Breast epithelium (tissue), 4 donors: Measurements from ENCODE around the gene CEP68. TPM values are rescaled to one million over a fixed set of nuclear protein-coding genes. Genes with fewer than 3 reads are reported as not detected.

Source experiments
- DNase-seq, 2 donors: peaks; one replicate each; pipeline ENCODE4 v3.0.0-alpha.2; 2019; ENCODE audit warnings: low spot score in 2 of 2
- H3K27ac ChIP-seq, 2 donors: fragments of 200-600 bp; sonication (generic) in 1 of 2; one replicate each; pipeline ENCODE4 v1.5.1; 2016 to 2019; ENCODE audit warnings: mild to moderate bottlenecking in 1 of 2
- H3K27me3 ChIP-seq, 2 donors: fragments of 200-600 bp; sonication (generic) in 1 of 2; one replicate each; pipeline versions ENCODE4 v1.5.1 to v1.6.0; 2017 to 2019; ENCODE audit warnings: control low read depth in 1 of 2, mild to moderate bottlenecking in 1 of 2
- H3K36me3 ChIP-seq: fragments of 200-600 bp; one replicate; pipeline ENCODE4 v1.5.1; 2019
- H3K4me1 ChIP-seq, 2 donors: fragments of 200-600 bp; sonication (generic); one replicate each; pipeline ENCODE4 v1.5.1; 2016 to 2019; ENCODE audit warnings: control low read depth in 1 of 2
- H3K4me3 ChIP-seq, 3 donors: fragments of 200-600 bp; sonication (generic); 1 replicate in 2 of 3; 2 replicates in 1 of 3; pipeline ENCODE4 v1.5.1; 2016 to 2019; ENCODE audit warnings: mild to moderate bottlenecking in 3 of 3, moderate library complexity in 2 of 3
- H3K9me3 ChIP-seq, 2 donors: fragments of 200-600 bp; sonication (generic) in 1 of 2; one replicate each; pipeline ENCODE4 v1.5.1; 2016 to 2019; ENCODE audit warnings: control low read depth in 1 of 2
- POLR2A ChIP-seq: fragments of 450-650 bp; IDR thresholded peaks from one replicate; pipeline ENCODE4 v1.6.1; 2016; ENCODE audit warnings: antibody characterized with exemption, mild to moderate bottlenecking, moderate library complexity
- POLR2AphosphoS5 ChIP-seq, 3 donors: sonication (generic); formaldehyde crosslinking; IDR thresholded peaks; one replicate each; pipeline ENCODE4 v1.6.1; 2017; ENCODE audit warnings: antibody characterized with exemption in 3 of 3
- intact Hi-C: fragments of 100-400 bp; cut with DNase I; formaldehyde crosslinking; loops from one replicate; pipeline ENCODE4 v1.15.1; 2023; ENCODE audit warnings: low total_unique reads
- total RNA-seq, 3 donors: library from RNA; depleted of rRNA; stranded (reverse); fragments of >200 nt; gene quantifications; one replicate each; pipeline ENCODE4 v1.1.0, GENCODE V29; 2016
- TF ChIP-seq, protein P1 (sequence below), 3 donors: fragments of 450-650 bp; IDR thresholded peaks; one replicate each; pipeline ENCODE4 v1.5.1; 2016 to 2017; ENCODE audit warnings: antibody characterized with exemption in 3 of 3, mild to moderate bottlenecking in 3 of 3, moderate library complexity in 3 of 3

The CEP68 gene
- total RNA-seq, 3 donors from 2014 or later, result 23.3 to 32.2 (median 25.0) TPM

DNA sequence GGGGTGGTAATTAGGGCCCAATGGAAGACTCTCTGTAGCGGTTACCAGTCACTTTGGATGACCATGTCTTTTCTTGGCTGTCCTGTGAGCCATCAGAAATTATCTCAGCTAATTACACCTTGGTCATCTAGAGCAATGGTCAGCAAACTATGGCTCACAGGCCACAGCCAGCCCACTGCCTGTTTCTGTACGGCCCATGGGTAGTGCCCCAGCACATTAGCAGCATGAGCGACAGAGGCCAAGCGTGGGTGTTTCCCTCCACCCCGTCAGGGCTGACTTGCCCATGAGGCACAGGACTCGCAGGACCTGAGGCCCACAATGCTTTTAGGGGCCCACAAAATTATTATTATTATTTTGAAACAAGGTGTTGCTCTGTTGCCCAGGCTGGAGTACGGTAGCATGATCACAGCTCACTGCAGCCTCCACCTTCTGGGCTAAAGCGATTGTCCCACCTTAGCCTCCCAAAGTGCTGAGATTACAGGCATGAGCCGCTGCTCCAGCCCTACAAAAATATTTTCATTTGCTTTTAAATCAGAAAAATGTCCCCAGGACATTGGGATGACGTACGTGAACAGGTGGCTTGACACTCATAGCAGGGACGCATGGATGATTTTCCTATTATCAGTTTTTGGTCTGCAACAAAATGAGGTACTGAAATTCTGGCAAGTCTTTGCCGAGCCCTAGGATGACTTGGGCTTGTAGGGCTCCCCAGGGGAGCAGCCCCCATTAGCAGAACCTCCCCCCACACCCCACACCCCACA lies 29.3 kb upstream of the CEP68 start:
- TF ChIP-seq POLR2AphosphoS5 (IDR thresholded peaks at IDR 0.05) (no peak), POLR2A (no peak)
- TF ChIP-seq, protein P1, sequence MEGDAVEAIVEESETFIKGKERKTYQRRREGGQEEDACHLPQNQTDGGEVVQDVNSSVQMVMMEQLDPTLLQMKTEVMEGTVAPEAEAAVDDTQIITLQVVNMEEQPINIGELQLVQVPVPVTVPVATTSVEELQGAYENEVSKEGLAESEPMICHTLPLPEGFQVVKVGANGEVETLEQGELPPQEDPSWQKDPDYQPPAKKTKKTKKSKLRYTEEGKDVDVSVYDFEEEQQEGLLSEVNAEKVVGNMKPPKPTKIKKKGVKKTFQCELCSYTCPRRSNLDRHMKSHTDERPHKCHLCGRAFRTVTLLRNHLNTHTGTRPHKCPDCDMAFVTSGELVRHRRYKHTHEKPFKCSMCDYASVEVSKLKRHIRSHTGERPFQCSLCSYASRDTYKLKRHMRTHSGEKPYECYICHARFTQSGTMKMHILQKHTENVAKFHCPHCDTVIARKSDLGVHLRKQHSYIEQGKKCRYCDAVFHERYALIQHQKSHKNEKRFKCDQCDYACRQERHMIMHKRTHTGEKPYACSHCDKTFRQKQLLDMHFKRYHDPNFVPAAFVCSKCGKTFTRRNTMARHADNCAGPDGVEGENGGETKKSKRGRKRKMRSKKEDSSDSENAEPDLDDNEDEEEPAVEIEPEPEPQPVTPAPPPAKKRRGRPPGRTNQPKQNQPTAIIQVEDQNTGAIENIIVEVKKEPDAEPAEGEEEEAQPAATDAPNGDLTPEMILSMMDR (IDR thresholded peaks at IDR 0.05), result no peak
- Histone ChIP-seq H3K27me3 (no peaks in the 10 kb centered on the region), H3K4me3 (no peak overlapping the region), H3K9me3 (no peaks in the 10 kb centered on the region), H3K36me3 (no peaks in the 10 kb centered on the region), H3K4me1 (peaks cover 0 to 7% of the 10 kb centered on the region in 2 donors), H3K27ac (no peak overlapping the region)
- no peak for DNase-seq
- intact Hi-C loops, result no loop called here

DNA sequence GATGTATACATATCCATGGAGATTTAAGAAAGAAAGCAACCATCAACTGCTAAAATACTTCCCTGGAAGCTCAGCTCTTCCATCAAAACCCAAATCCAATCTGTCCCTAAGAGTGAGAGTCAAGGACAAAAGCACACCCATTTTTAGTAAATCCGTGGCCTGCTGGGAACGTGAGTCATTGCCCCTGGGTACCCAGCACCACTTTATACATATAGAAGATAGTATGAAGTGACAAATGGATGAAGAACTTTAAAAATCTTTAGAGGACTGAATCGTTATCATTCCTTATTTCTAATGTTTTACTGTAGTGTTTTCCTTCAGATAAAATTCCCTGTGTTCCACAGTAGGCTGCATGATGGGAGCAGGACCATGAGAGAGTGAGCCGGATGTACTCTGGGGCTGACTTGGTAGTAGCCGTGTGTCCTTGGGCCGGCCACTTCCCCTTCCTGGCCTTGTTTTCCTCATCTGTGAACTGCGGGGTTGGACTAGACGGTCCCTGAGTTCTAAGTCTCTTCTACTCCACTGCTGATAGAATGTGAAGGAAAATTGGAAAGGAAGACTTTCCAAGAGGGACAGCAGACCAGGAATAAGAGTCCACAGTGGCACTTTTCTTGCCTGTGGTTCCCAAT lies 28.5 kb upstream of the CEP68 start:
- H3K27ac ChIP-seq, result no peak overlapping the region
- H3K9me3 ChIP-seq, result no peaks in the 10 kb centered on the region
- no peak for DNase-seq
- no peaks in the 10 kb centered on the region for H3K36me3 ChIP-seq
- no peaks in the 10 kb centered on the region for H3K27me3 ChIP-seq
- TF ChIP-seq, protein P1 (IDR thresholded peaks at IDR 0.05), result no peak
- TF ChIP-seq POLR2AphosphoS5 (IDR thresholded peaks at IDR 0.05) (no peak), POLR2A (no peak)
- H3K4me3 ChIP-seq, result no peak overlapping the region
- H3K4me1 ChIP-seq, result peaks cover 0 to 7% of the 10 kb centered on the region in 2 donors
- intact Hi-C loops, result no loop called here

DNA sequence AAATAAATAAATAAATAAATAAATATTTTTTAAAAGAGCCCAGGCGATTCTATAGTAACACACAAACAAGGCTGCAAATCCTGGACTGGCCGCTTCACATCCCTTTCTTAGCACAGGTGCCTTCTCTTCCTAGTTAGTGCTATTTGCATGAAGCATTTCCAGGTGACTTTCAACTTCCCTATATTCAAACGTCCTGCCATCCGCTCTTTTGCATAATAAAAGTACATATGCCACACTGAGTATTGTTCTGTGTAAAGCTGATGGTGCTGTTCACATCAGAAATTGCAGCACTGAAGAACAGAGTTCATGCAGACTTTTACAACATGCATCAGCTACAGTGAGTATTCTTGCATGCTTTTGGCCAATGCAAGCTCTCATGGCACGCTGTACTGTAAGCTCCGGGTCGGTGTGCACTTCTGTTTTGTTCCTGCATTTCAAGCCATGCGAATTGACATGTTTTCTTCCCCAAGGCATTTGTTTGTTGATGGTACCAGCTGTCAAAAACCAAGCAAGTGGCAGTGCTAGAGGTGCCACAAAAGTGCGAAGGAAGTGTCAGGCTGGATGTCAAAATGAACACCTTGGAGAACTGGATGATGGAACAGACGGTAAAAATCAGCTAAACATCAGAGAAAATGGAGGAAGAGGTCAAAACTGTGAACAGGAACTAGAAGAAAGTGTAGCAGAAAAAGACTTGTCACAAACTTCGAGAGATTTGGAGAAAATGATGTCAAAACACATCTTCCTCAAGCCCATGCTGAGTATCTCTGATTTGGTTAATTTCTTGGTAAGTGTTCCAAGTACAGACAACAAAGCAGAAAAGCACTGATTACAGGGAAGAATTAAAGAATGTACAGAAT lies 25.5 kb upstream of the CEP68 start:
- Histone ChIP-seq H3K27me3 (no peaks in the 10 kb centered on the region), H3K36me3 (no peaks in the 10 kb centered on the region), H3K4me1 (peaks cover 0 to 7% of the 10 kb centered on the region in 2 donors), H3K9me3 (no peaks in the 10 kb centered on the region), H3K27ac (no peak overlapping the region), H3K4me3 (no peak overlapping the region)
- intact Hi-C loops, result loop anchor here (10.0 kb wide), 1 partner anchor 116 kb away; no protein-coding TSS in a partner anchor
- no peak for DNase-seq
- TF ChIP-seq, protein P1 (IDR thresholded peaks at IDR 0.05), result no peak
- TF ChIP-seq POLR2AphosphoS5 (IDR thresholded peaks at IDR 0.05), result no peak
- no peak for TF ChIP-seq POLR2A

DNA sequence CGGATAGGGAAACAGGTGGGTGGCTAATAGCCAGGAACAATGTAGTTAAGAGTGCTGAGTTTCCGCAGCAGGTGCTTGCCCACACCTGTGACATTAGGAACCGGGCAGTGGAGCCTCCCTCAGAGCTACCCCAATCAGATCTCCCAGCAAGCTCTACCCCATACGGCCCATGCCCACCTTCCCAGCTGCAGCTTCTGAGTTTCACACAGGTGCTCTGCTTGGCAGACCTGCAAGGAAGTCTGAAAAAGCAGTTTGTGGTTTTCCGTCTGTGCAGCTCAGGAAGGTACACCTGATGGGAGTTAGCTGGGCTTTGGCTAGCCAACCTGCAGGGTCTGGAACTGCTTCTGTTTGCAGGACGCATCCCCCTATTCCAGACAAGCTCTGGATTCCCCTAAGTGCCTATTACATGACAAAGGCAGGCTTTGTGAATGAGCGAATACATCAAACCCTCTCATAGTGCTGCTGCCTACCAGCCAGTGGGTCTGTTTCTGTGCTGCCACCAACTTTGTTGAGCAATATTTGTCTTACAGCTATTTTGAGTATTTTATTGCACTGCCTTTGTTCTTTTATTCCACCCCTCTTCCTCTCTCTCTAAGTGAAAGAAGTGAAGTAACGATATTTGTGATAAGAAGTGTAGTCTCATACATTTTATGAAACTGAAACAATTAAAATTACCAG lies 24.7 kb upstream of the CEP68 start:
- Histone ChIP-seq H3K4me3 (peak overlapping the region in 2 of 3 donors; percentile 4 to 12), H3K27ac (no peak overlapping the region), H3K36me3 (no peaks in the 10 kb centered on the region), H3K27me3 (no peaks in the 10 kb centered on the region), H3K4me1 (peaks cover 0 to 7% of the 10 kb centered on the region in 2 donors), H3K9me3 (no peaks in the 10 kb centered on the region)
- intact Hi-C loops, result loop anchor here (10.0 kb wide), 1 partner anchor 117 kb away; no protein-coding TSS in a partner anchor
- TF ChIP-seq POLR2A (no peak), POLR2AphosphoS5 (IDR thresholded peaks at IDR 0.05) (no peak)
- no peak for DNase-seq
